ENCODE data around the gene MYH9. TPM values are rescaled to one million over a fixed set of nuclear protein-coding genes. Genes with fewer than 3 reads are reported as not detected.

The MYH9 gene
- polyA plus RNA-seq, 1 of the 3 experiments (the other 2 are of a cell fraction) = 303 TPM

DNA sequence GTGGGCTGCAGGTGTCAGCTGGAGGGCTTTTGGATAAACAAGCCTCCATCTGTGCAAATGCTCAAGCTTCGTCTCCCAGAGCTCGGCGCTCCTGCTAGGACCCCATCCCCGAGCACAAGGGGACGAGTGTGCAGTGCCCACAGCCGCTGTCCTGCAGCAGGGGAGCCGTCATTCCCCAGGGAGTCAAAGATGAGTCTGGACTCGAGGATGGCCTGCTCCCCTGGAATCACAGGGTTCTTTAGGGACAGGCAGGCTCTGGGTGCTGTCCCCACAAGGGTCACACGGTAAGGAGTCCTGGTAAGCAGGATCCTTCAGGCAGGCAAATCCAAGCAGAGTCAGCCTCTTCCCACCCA, 84.7 kb downstream of the MYH9 start (continued):
- TF ChIP-seq, protein P1, sequence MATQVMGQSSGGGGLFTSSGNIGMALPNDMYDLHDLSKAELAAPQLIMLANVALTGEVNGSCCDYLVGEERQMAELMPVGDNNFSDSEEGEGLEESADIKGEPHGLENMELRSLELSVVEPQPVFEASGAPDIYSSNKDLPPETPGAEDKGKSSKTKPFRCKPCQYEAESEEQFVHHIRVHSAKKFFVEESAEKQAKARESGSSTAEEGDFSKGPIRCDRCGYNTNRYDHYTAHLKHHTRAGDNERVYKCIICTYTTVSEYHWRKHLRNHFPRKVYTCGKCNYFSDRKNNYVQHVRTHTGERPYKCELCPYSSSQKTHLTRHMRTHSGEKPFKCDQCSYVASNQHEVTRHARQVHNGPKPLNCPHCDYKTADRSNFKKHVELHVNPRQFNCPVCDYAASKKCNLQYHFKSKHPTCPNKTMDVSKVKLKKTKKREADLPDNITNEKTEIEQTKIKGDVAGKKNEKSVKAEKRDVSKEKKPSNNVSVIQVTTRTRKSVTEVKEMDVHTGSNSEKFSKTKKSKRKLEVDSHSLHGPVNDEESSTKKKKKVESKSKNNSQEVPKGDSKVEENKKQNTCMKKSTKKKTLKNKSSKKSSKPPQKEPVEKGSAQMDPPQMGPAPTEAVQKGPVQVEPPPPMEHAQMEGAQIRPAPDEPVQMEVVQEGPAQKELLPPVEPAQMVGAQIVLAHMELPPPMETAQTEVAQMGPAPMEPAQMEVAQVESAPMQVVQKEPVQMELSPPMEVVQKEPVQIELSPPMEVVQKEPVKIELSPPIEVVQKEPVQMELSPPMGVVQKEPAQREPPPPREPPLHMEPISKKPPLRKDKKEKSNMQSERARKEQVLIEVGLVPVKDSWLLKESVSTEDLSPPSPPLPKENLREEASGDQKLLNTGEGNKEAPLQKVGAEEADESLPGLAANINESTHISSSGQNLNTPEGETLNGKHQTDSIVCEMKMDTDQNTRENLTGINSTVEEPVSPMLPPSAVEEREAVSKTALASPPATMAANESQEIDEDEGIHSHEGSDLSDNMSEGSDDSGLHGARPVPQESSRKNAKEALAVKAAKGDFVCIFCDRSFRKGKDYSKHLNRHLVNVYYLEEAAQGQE (IDR thresholded peaks at IDR 0.05; ENCODE audit: low read depth, low read length) = no peak
- TF ChIP-seq EZH2phosphoT487 (IDR thresholded peaks at IDR 0.05; ENCODE audit: borderline replicate concordance, low read depth) (no peak), SIN3A (IDR thresholded peaks at IDR 0.05; ENCODE audit: borderline replicate concordance, low read depth, low read length) (no peak)

DNA sequence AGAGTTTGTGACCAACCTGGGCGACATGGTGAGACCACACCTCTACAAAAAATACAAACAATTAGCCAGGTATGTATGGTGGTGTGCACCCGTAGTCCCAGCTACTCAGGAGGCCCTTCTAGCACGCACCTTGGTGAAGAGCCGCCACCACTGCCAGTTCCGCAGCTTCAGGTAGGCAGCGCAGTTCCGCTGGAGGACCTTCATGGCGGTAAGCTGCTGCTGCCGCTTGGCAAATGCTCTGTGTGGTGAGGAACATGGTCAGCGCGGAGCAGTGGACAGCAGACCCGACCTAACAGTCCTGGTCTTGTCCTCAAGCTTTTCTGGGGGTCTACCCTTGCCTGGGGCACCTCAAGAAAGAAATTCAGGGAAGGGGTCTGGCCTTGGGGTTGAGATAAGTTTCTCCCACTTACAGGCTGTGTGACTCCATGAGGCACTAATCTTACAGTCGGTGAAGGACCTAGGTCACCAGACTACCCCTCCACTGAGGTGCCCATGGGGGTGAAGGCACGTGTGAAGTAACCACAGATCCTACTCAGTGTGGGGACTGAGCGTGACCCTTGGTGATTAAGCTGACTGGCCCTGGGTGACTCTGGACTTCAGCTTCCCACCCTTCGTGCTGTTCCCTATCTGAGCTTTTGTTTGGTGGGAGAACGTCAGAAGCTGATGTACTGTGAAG, 85.2 kb downstream of the MYH9 start:
- peaks cover 95% of the 10 kb centered on the region for H3K79me2 ChIP-seq (ENCODE audit: insufficient read depth)
- no peaks in the 10 kb centered on the region for H3K9me2 ChIP-seq
- H3K4me3 ChIP-seq (ENCODE audit: low read depth in 2 of 2, low read length in 1 of 2) = no peak overlapping the region
- ChIA-PET POLR2A (no interaction called here), CTCF (interaction anchor here (0.8 to 13.6 kb wide), 22 partner anchors 9 to 189 kb away, joined by 3 to 329 read pairs (median 9); no protein-coding TSS in a partner anchor)
- H3F3A ChIP-seq (replicated peaks; ENCODE audit: insufficient read depth) = peaks cover 69% of the 10 kb centered on the region
- H3K9me3 ChIP-seq = no peaks in the 10 kb centered on the region
- H3K36me3 ChIP-seq (replicated peaks in 1 of 2; ENCODE audit: control insufficient read depth in 1 of 2, insufficient read depth in 2 of 2, low read length in 1 of 2) = peaks cover 84 to 92% of the 10 kb centered on the region in 2 experiments
- H3K4me2 ChIP-seq = no peak overlapping the region
- no peak overlapping the region for H3K9ac ChIP-seq
- no peaks in the 10 kb centered on the region for H3K4me1 ChIP-seq (ENCODE audit: control insufficient read depth in 1 of 2, insufficient read depth in 2 of 2, low read depth in 1 of 2, low read length in 1 of 2)
- no peak for DNase-seq
- no peaks in the 10 kb centered on the region for H3K27me3 ChIP-seq (ENCODE audit: insufficient read depth)
- H3K27ac ChIP-seq (ENCODE audit: low read depth in 2 of 2, low read length in 1 of 2) = peak overlapping the region in 1 of 2 experiments; percentile 4; a peak in 2 of 4 replicates
- no peak overlapping the region for H2AFZ ChIP-seq (ENCODE audit: low read depth)
- H4K20me1 ChIP-seq (ENCODE audit: insufficient read depth) = peaks cover 82% of the 10 kb centered on the region
- 96% methylated on average over 11 of the region's 17 CpGs for WGBS (ENCODE audit: low lambda C conversion rate)
- TF ChIP-seq, protein P2, sequence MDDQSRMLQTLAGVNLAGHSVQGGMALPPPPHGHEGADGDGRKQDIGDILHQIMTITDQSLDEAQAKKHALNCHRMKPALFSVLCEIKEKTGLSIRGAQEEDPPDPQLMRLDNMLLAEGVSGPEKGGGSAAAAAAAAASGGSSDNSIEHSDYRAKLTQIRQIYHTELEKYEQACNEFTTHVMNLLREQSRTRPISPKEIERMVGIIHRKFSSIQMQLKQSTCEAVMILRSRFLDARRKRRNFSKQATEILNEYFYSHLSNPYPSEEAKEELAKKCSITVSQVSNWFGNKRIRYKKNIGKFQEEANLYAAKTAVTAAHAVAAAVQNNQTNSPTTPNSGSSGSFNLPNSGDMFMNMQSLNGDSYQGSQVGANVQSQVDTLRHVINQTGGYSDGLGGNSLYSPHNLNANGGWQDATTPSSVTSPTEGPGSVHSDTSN (IDR thresholded peaks at IDR 0.05) = no peak
- TF ChIP-seq FOXM1 (IDR thresholded peaks at IDR 0.05; ENCODE audit: low read depth) = no peak
- TF ChIP-seq CTCF (IDR thresholded peaks at IDR 0.05) = no peak
- TF ChIP-seq TAF1 (IDR thresholded peaks at IDR 0.05; ENCODE audit: borderline replicate concordance, low read depth, low read length) = no peak
- TF ChIP-seq YY1 (IDR thresholded peaks at IDR 0.05; ENCODE audit: low read depth) = no peak
- TF ChIP-seq JUND (IDR thresholded peaks at IDR 0.05) = no peak
- TF ChIP-seq SMC3 (IDR thresholded peaks at IDR 0.05; ENCODE audit: low read depth, low read length) = no peak
- no peak for TF ChIP-seq NRF1 (IDR thresholded peaks at IDR 0.05; ENCODE audit: low read depth, low read length)
- no peak for TF ChIP-seq MAX (IDR thresholded peaks at IDR 0.05; ENCODE audit: low read depth)
- TF ChIP-seq RXRA (IDR thresholded peaks at IDR 0.05; ENCODE audit: borderline replicate concordance, low read depth) = no peak
- TF ChIP-seq RFX5 (IDR thresholded peaks at IDR 0.05; ENCODE audit: low read length) = no peak
- no peak for TF ChIP-seq GABPA (IDR thresholded peaks at IDR 0.05; ENCODE audit: low read depth)
- no peak for TF ChIP-seq NFIC (IDR thresholded peaks at IDR 0.05; ENCODE audit: borderline replicate concordance)
- no peak for TF ChIP-seq EP300 (IDR thresholded peaks at IDR 0.05; ENCODE audit: borderline replicate concordance in 1 of 2, low read depth in 1 of 2, low read length in 1 of 2)
- TF ChIP-seq, protein P3, sequence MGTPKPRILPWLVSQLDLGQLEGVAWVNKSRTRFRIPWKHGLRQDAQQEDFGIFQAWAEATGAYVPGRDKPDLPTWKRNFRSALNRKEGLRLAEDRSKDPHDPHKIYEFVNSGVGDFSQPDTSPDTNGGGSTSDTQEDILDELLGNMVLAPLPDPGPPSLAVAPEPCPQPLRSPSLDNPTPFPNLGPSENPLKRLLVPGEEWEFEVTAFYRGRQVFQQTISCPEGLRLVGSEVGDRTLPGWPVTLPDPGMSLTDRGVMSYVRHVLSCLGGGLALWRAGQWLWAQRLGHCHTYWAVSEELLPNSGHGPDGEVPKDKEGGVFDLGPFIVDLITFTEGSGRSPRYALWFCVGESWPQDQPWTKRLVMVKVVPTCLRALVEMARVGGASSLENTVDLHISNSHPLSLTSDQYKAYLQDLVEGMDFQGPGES (IDR thresholded peaks at IDR 0.05; ENCODE audit: low read depth, low read length) = no peak
- TF ChIP-seq RAD21 (IDR thresholded peaks at IDR 0.05; ENCODE audit: low read length) = no peak
- no peak for TF ChIP-seq ELF1 (IDR thresholded peaks at IDR 0.05)
- no peak for TF ChIP-seq EZH2phosphoT487 (IDR thresholded peaks at IDR 0.05; ENCODE audit: borderline replicate concordance, low read depth)

Measured in SK-N-SH (cell line).